HG03520 (cell line): ENCODE results near the gene GATA6.
"Not testable (repeated sequence)": the region's sequence is repeated elsewhere in the genome, so short reads cannot be mapped to it uniquely, and the experiment has no call there.

Experiments used
- ATAC-seq: cut with Tn5 transposase; IDR thresholded peaks from one replicate; pipeline ENCODE4 v1.9.1; 2021; ENCODE audit warnings: mild to moderate bottlenecking, moderate library complexity; ENCODE audit not compliant: unreplicated experiment

Gene GATA6

GRCh38 chr18:22203536-22204213 lies 34.3 kb downstream of the GATA6 start:
- no peak for ATAC-seq

- ATAC-seq = no peak
Observed at GRCh38 chr18:22204214-22204536, 34.8 kb downstream of the GATA6 start.

GRCh38 chr18:22204996-22205395 lies 35.6 kb downstream of the GATA6 start:
- ATAC-seq = no peak

GRCh38 chr18:22207021-22207758 lies 37.8 kb downstream of the GATA6 start:
- ATAC-seq = no peak

GRCh38 chr18:22210311-22210754 lies 40.9 kb downstream of the GATA6 start:
- ATAC-seq = no peak

GRCh38 chr18:22211657-22212056 lies 42.3 kb downstream of the GATA6 start:
- ATAC-seq = no peak

GRCh38 chr18:22213333-22213973 lies 44.1 kb downstream of the GATA6 start:
- ATAC-seq = no peak

GRCh38 chr18:22214731-22215528 lies 45.5 kb downstream of the GATA6 start:
- no peak for ATAC-seq

- no peak for ATAC-seq
Observed at GRCh38 chr18:22218835-22219234, 49.4 kb downstream of the GATA6 start.

GRCh38 chr18:22219568-22220355 lies 50.4 kb downstream of the GATA6 start:
- ATAC-seq = no peak

- not testable (repeated sequence) for ATAC-seq
Observed at GRCh38 chr18:22220585-22220984, 51.2 kb downstream of the GATA6 start.

GRCh38 chr18:22221350-22221749 lies 52.0 kb downstream of the GATA6 start:
- ATAC-seq = no peak

- no peak for ATAC-seq
Observed at GRCh38 chr18:22223254-22223964, 54.0 kb downstream of the GATA6 start.

GRCh38 chr18:22223965-22224322 lies 54.6 kb downstream of the GATA6 start:
- no peak for ATAC-seq

- ATAC-seq = no peak
Observed at GRCh38 chr18:22224339-22224738, 55.0 kb downstream of the GATA6 start.

- ATAC-seq = no peak
Observed at GRCh38 chr18:22226801-22227200, 57.4 kb downstream of the GATA6 start.

- no peak for ATAC-seq
Observed at GRCh38 chr18:22228976-22229375, 59.6 kb downstream of the GATA6 start.

- no peak for ATAC-seq
Observed at GRCh38 chr18:22229456-22230124, 60.2 kb downstream of the GATA6 start.

- no peak for ATAC-seq
Observed at GRCh38 chr18:22230471-22230945, 61.1 kb downstream of the GATA6 start.
